ENCODE measurements around the gene INTS11. TPM values are rescaled to one million over a fixed set of nuclear protein-coding genes. Genes with fewer than 3 reads are reported as not detected.

Gene INTS11
- total and polyA plus RNA-seq, 10 of the 15 experiments (the other 5 are each of a cell fraction or from before 2014, with no cell fraction given): 2.5 to 117 (median 77.7) TPM

DNA sequence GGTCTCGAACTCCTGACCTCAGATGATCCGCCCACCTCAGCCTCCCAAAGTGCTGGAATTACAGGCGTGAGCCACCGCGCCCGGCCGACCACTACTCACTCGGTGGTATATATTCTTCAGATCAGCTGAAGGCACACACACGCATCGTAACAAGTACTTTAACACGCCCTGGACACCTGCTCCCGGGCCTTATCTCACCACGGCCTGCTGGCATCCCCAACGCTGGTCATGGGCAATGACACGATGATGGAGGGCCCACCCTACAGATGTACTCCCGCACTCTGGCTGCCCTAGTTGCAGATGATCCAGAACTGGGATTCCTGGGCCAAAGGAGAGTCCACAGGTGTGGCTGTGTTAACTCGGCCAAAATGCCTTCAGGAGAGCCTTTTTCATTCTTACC lies 62.4 kb downstream of the INTS11 start:
- in situ Hi-C loops (cut with MboI) (no loop called here), intact Hi-C loops (cut with micrococcal nuclease; ENCODE audit: unreplicated experiment) (no loop called here)
- DNase-seq (ENCODE audit: low read depth, low spot score) (no peak), FAIRE-seq (no peak), ATAC-seq (no peak)
- H3K27me3 ChIP-seq (replicated peaks in 1 of 2; ENCODE audit: control insufficient read depth in 2 of 2, insufficient read depth in 2 of 2, low read length in 1 of 2): no peaks in the 10 kb centered on the region
- no peak overlapping the region for H3K4me2 ChIP-seq (ENCODE audit: control insufficient read depth, insufficient read depth)
- no peak overlapping the region for H2AFZ ChIP-seq (ENCODE audit: control insufficient read depth, low read depth, low read length)
- ChIA-PET CTCF (interaction anchor here (1.6 kb wide), 1 partner anchor 12 kb away, joined by 4 read pairs; no protein-coding TSS in a partner anchor), POLR2A (interaction anchor here (0.7 to 1.0 kb wide), 2 partner anchors 12 to 40 kb away, joined by 4 read pairs; no protein-coding TSS in a partner anchor), RAD21 (ENCODE audit: unreplicated experiment) (no interaction called here), SMC1A (ENCODE audit: uncharacterized antibody, unreplicated experiment) (interaction anchor here (1.7 kb wide), 1 partner anchor 12 kb away, joined by 8 read pairs; no protein-coding TSS in a partner anchor)
- TF ChIP-seq ZNF384 (IDR thresholded peaks at IDR 0.05; ENCODE audit: borderline replicate concordance, low read depth, low read length): no peak
- TF ChIP-seq HDAC6 (IDR thresholded peaks at IDR 0.05; ENCODE audit: unreplicated experiment): no peak
- TF ChIP-seq CHD2 (IDR thresholded peaks at IDR 0.05; ENCODE audit: borderline replicate concordance, low read depth, low read length): no peak
- TF ChIP-seq SMARCA5 (IDR thresholded peaks at IDR 0.05): no peak
- no peak for TF ChIP-seq CHD4 (IDR thresholded peaks at IDR 0.05)
- TF ChIP-seq SPI1 (IDR thresholded peaks at IDR 0.05; ENCODE audit: borderline replicate concordance, insufficient read depth, low read depth, low read length): no peak
- TF ChIP-seq SMAD1 (IDR thresholded peaks at IDR 0.05; ENCODE audit: low read depth, partially characterized antibody): no peak
- TF ChIP-seq, protein P1, sequence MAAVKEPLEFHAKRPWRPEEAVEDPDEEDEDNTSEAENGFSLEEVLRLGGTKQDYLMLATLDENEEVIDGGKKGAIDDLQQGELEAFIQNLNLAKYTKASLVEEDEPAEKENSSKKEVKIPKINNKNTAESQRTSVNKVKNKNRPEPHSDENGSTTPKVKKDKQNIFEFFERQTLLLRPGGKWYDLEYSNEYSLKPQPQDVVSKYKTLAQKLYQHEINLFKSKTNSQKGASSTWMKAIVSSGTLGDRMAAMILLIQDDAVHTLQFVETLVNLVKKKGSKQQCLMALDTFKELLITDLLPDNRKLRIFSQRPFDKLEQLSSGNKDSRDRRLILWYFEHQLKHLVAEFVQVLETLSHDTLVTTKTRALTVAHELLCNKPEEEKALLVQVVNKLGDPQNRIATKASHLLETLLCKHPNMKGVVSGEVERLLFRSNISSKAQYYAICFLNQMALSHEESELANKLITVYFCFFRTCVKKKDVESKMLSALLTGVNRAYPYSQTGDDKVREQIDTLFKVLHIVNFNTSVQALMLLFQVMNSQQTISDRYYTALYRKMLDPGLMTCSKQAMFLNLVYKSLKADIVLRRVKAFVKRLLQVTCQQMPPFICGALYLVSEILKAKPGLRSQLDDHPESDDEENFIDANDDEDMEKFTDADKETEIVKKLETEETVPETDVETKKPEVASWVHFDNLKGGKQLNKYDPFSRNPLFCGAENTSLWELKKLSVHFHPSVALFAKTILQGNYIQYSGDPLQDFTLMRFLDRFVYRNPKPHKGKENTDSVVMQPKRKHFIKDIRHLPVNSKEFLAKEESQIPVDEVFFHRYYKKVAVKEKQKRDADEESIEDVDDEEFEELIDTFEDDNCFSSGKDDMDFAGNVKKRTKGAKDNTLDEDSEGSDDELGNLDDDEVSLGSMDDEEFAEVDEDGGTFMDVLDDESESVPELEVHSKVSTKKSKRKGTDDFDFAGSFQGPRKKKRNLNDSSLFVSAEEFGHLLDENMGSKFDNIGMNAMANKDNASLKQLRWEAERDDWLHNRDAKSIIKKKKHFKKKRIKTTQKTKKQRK (IDR thresholded peaks at IDR 0.05; ENCODE audit: low read depth, low read length): no peak
- no peak for TF ChIP-seq ZNF207 (IDR thresholded peaks at IDR 0.05; ENCODE audit: borderline replicate concordance)
- no peak for TF ChIP-seq RB1 (IDR thresholded peaks at IDR 0.05; ENCODE audit: borderline replicate concordance)
- TF ChIP-seq RCOR1 (conservative IDR thresholded peaks at IDR 0.05; ENCODE audit: low read depth, low read length): no peak
- no peak for TF ChIP-seq RFX5 (IDR thresholded peaks at IDR 0.05; ENCODE audit: low read depth, low read length)
- no peak for TF ChIP-seq SREBF1 (IDR thresholded peaks at IDR 0.05; ENCODE audit: low read length)
- no peak for TF ChIP-seq SP1 (IDR thresholded peaks at IDR 0.05; ENCODE audit: low read depth, low read length)
- no peak for TF ChIP-seq GABPA (IDR thresholded peaks at IDR 0.05; ENCODE audit: low read depth)
- TF ChIP-seq, protein P2, sequence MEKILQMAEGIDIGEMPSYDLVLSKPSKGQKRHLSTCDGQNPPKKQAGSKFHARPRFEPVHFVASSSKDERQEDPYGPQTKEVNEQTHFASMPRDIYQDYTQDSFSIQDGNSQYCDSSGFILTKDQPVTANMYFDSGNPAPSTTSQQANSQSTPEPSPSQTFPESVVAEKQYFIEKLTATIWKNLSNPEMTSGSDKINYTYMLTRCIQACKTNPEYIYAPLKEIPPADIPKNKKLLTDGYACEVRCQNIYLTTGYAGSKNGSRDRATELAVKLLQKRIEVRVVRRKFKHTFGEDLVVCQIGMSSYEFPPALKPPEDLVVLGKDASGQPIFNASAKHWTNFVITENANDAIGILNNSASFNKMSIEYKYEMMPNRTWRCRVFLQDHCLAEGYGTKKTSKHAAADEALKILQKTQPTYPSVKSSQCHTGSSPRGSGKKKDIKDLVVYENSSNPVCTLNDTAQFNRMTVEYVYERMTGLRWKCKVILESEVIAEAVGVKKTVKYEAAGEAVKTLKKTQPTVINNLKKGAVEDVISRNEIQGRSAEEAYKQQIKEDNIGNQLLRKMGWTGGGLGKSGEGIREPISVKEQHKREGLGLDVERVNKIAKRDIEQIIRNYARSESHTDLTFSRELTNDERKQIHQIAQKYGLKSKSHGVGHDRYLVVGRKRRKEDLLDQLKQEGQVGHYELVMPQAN (conservative IDR thresholded peaks at IDR 0.05): no peak
- no peaks in the 10 kb centered on the region for H4K20me1 ChIP-seq (ENCODE audit: control insufficient read depth, insufficient read depth)
- H3K4me1 ChIP-seq (ENCODE audit: control insufficient read depth, insufficient read depth, low read length): no peaks in the 10 kb centered on the region
- H3K9me3 ChIP-seq (replicated peaks; ENCODE audit: control insufficient read depth, insufficient read depth, low read length): no peaks in the 10 kb centered on the region
- BruUV-seq (replicated peaks): no TSS peak
- no peaks in the 10 kb centered on the region for H3K79me2 ChIP-seq (ENCODE audit: control insufficient read depth, insufficient read depth, low read length)
- WGBS (ENCODE audit: insufficient coverage, insufficient replicate concordance, low lambda C conversion rate, missing lambda C conversion rate): 98% methylated on average over 17 of the region's 17 CpGs
- no peak overlapping the region for H3K27ac ChIP-seq (ENCODE audit: control insufficient read depth, insufficient read depth)
- no peak overlapping the region for H3K9ac ChIP-seq (ENCODE audit: control insufficient read depth, insufficient read depth, low read length)
- peaks cover 18 to 19% of the 10 kb centered on the region in 2 experiments for H3K36me3 ChIP-seq (ENCODE audit: control insufficient read depth in 2 of 2, insufficient read depth in 2 of 2, low read length in 1 of 2)
- no peak overlapping the region for H3K4me3 ChIP-seq
